ENCODE results near the gene AIFM3.
A peak's percentile ranks its signal among the peaks of the same experiment; 100 is the strongest.
"Not testable (repeated sequence)": the region's sequence is repeated elsewhere in the genome, so short reads cannot be mapped to it uniquely, and the experiment has no call there.

The AIFM3 gene

DNA sequence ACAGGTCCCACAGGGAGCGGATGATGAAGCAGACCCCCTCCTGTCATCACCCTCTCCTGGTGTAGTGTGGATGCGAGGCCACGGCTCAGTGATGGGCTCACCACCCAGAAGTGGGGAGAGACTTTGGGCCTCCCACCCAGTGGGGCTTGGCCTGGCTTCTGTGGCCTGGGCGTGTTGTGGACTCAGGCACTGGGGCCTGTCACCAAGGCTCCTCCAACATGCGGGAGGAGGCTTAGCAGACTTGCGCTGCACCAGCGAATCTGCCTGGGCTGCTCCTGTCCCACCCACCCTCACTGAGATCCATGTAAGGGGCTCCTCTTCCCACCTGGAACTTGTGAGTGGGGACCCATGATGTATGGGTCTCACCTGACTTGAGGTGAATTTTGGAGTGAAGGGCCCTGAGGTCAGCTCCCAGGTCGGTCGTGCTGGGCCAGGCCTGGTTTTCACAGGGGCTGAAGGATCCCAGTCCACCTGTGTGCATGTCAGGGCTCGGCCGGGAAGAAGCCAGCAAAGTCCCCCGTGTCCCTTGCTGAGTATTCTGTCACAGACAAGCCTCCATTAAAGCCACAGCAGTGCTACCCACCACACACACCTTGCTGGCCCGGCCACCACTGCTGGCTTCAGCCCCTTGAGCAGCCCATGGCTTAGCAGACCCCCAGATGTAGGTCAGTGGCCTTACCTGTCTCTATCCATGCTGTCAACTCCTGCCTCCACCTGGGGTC is 30.6 kb downstream of the AIFM3 start:
- DNase-seq (ENCODE audit: low read depth) = no peak
- H3K4me3 ChIP-seq (ENCODE audit: low read depth, low read length) = no peak overlapping the region

DNA sequence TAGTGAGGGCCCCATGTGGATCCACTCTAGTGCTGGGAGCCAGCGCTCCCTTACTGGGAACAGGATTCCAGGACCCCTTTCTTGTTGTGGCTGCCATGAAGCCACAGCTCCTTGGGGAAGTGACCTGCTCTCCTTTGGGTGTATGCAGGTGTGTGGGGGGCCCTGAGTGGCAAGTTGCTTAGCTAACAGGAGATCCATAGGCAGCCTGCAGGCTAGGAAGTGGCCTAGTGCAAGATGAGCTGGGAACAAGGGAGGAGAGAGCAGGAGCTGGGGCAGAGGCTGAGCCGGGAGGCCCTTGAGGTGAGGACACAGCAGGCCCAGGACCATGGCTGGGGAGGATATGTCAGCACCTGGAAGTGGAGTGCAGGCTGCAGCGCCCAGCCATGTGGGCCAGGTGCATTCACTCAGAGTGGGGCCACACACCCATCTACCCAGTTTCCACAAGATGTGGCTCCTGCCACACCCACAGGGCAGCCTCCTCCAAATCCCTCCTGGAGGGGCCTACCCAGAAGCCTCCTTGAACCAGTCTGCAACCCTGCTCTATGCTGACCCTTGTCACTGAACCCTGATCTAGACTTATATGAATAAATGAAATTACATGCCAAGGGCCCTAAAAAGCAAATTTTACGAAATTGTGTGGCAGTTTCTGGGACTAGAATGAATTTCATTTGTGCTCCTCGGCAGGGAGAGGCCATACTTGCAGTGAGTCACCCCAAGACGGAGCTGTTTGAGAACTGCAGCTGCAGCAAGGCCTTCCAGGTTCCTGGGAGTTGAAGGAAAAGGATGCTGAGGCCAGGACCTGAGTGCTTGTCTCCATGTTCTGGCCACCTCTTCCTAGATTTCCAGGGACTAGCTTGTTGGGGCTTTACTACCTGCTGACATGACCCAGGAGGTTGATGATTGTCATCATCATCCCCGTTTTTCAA is 31.6 kb downstream of the AIFM3 start:
- no peak for DNase-seq (ENCODE audit: low read depth)
- no peak overlapping the region for H3K4me3 ChIP-seq (ENCODE audit: low read depth, low read length)

DNA sequence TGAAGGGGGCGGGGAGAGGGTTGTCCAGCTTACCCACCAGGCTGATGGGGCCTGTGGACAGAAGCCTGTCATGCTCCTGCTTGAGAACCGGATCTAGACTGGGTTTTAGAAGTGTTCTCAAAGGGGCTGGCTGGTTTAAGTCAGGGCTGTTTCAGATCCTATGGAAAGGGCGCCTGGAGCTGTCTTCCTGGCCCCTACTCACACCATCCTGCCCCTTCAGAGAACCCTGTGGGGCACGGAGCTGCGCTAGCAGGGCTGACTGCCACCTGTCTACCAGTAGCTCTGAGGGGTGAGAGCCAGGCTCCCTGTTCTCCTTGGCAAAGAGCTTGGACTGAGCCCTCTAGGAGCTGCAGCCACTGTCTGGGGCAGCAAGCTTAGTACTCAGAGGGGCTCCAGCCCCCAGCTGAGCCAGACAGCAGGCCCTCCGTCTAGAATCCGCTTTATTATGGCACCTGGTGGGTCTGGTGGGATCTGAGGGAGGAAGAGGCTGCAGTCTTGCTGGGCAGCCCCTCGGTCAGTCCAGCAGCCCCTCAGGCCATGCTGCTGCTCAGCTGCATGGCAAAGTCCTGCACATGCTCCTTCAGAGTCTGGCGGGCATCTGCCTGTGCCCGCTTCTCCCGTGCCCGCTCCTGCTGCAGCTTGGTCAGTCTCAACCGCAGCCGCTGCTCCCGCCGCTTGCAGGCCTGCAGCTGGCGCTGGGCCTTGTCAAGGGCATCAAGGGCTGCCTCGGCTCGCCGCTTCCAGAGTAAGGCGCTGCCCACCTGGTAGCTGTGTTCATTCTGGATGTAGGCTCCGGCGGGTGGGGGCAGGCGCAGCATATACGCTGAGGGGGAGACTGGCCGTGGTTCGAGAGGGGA is 32.5 kb downstream of the AIFM3 start:
- DNase-seq (ENCODE audit: low read depth) = no peak
- no peak overlapping the region for H3K4me3 ChIP-seq (ENCODE audit: low read depth, low read length)

DNA sequence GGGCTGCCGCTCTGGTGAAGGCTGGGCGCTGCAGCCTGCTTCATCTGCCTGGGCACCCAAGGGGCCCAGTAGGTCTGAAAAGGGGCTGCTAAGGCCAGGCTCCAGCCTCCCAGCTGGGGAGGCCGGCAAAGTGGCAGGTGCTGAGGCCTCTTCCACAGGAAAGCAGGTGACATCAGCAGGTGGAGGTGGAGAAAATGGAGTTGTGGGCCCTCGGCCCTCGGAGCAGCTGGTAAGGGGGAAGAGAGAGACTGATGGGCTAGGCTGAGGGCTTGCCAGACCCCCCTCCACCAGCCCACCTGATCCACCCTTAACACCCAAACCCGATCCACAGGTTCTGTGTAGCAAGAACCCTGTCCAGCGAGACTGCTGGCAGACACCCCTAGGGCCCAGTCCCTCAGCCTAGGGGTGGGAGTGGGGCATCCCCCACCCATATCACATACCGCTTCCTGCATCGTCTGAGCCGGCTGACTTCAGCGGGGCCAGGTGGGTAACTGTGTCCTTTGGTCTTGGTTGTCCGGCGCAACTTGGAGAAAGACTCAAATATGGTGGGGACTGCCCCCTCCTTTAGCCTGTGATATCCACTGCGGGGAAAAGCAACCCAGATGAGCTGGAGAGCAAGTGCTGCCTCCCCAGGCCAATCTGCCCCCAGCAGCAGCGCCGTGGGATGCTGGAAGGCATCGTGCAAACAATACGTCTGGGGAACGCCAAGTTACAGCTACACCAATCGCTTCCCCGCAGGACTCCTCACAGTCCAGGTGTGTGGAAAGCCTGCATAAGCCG is 33.3 kb downstream of the AIFM3 start:
- H3K4me3 ChIP-seq (ENCODE audit: low read depth, low read length) = peak overlapping the region; percentile 76
- DNase-seq (ENCODE audit: low read depth) = no peak

DNA sequence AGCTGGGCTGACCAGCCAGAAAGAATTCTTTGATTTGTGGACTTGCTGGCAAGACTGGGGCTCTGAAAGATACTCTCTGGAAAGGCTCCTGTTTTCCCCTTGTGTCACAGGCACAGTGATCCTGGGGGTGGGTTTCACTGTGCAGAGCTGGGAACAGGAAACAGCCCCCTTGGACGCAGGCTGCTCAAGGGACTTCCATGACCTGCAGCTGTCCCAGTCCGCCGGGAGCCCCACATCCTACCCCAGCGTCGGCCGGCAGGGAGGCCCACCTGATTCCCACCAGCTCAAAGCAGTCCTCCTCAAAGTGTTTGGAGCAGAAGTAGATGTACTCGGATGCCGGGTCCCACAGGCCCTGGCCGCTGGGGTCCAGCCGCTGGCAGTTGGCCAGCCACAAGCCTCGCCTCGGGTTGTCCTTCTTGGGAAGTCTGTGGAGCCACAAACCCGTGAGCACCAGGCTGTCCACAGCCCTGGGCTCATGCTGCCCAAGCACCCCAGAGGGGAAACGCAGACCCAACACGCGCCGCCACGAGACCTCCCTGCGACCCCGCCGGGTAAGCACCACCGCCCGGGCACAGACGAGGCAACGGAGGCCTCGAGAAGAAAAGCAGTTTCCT is 34.0 kb downstream of the AIFM3 start:
- no peak for DNase-seq (ENCODE audit: low read depth)
- H3K4me3 ChIP-seq (ENCODE audit: low read depth, low read length) = peak overlapping the region; percentile 76

DNA sequence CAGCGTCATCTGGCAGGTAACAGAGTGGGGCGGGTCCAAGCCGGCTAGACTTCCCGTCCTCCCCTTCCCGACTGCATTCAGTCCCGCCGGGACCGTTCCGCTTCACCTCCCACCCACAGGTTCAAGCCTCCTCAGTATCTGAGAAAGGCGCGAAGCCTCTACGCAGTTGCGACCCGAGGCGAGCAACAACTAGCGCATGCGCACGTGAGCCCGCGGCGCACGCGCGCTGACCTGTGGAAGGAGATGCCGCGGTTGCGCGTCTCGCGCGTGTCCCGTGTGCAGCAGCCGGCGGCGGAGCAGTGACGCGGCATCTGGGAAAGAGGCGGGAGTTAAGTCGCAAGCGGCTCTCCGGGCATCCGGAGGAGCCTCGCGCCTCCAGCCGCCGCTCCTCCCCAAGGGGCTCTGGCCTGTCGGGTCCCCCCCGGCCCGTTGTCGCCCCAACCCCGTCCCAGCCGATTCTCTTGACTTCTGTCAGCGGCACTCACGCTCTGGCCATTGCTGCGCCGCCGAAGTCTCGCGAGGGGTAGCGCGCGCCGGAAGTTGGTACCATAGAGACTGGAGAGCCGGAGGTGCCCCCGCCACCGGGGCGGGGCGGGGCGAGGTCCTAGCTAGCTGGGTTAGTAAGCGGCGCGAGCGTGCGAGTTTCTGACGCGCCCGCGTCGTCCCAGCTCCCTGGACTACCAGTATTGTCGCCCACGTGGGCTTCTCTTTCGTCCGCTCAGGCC is 34.7 kb downstream of the AIFM3 start, which contains the start of gene THAP7:
TSS of gene THAP7 (minus strand) at position 518 of the 725 bp plus-strand sequence. CDS start at position 311, 207 bp downstream.
- DNase-seq (ENCODE audit: low read depth) = peak; percentile 80
- peak within 1 kb of the TSS; percentile 76 for H3K4me3 ChIP-seq (ENCODE audit: low read depth, low read length)

DNA sequence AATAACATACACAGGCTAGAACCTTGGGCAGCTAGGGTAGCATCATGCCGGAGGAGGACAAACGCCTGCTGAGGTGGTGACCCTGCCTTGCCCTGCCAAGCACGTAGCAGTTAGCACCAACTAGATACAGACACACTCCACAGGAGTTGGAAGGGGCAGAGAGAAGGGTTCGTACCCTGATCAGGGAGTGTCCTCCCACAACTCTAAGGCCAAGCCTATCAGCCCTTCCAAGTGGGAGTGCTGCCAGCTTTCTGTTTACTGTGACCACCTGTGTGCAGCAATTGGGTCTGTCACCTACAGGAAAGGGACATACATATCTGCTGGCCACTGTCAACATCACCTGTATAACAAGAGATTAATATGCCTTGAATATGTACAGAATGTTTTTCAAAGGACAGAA is 36.7 kb downstream of the AIFM3 start:
- DNase-seq (ENCODE audit: low read depth) = no peak
- no peak overlapping the region for H3K4me3 ChIP-seq (ENCODE audit: low read depth, low read length)

DNA sequence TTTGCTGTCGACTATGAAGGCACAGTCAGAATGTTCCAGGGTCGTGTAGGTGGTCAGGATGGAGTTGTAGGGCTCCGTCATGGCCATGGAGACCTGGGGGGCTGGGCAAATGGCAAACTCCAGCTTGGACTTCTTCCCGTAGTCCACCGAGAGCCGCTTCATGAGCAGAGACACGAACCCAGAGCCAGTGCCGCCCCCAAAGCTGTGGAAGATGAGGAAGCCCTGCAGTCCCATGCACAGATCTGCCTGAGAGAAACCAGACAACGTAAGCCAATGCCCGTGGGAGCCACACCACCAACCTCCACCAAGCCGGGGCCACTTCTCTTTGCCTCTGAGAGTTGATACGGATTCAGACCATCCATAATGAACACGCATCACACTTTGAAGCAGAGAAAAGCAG is 42.2 kb downstream of the AIFM3 start:
- not testable (repeated sequence) for DNase-seq (ENCODE audit: low read depth); H3K4me3 ChIP-seq (ENCODE audit: low read depth, low read length)

DNA sequence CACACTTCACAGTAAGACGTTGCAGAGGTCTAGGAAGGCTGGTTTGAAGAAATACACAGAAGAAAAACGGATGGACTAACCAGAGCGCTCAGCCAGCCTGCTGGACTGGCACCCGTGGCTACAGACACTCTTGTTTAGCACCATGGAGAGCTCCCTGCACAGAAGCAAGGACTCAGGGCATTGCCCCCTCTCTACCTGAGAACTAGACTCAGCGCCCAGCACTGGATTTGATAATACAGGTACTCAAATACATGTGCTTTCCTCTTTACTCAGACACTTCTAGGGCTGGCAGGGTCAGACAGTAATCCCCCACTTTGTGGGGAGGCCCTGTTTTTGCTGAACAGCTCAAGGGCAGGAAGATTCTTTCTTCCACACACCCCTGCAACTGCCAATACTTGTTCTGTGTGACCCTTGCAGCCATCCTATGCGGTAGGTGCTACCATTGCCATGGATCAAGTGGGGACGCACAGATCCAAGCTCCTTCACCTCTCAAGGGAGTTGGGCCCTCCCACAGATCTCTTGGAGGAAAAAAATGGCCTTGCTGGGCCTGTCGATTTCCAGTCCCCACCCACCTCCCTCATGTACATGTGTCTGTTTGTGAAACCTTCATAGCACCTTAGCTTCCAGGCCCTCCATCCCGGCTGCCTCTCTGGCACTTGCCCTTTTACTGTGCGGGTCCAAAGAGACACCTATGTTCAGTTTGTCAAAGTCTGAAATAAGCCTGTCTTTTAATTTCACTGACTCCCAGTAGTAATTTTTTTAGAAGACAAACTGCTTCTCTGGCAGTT is 42.8 kb downstream of the AIFM3 start:
- peak; percentile 20 for DNase-seq (ENCODE audit: low read depth)

DNA sequence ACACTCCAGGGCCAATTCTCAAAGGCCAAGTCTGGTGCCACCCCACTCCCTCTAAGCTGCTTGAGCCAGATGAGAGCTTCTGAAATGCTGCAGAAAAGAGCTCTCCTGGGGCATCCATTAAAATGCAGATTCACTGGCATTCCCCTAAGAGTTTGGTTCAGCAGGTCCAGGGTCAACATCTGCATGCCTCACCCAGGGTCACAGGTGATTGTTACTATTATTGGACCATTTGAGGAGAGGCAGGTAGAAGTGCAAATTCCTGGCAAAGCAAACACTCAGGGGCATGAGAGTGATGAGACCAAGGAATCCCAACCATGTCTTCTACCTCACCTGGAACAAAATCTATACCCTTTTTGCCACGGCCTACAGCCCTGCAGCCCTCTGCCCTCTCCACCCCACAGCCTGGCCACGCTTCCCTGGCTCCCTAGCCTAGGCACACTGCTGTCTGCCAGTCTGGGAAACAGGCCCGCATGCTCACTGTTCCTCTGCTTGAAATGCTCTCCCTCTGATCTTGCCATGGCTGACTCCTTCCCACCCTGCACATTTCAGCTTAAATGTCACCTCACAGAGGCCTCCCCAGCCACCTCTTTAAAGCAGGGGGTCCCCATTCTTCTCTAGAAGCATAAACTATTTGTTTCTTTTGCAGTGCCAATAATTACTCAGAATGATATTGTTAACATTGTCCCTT is 43.5 kb downstream of the AIFM3 start:
- DNase-seq (ENCODE audit: low read depth) = no peak

More for the DNA sequence above, 42.8 kb downstream of the AIFM3 start:
- no peak overlapping the region for H3K4me3 ChIP-seq (ENCODE audit: low read depth, low read length)

DNA sequence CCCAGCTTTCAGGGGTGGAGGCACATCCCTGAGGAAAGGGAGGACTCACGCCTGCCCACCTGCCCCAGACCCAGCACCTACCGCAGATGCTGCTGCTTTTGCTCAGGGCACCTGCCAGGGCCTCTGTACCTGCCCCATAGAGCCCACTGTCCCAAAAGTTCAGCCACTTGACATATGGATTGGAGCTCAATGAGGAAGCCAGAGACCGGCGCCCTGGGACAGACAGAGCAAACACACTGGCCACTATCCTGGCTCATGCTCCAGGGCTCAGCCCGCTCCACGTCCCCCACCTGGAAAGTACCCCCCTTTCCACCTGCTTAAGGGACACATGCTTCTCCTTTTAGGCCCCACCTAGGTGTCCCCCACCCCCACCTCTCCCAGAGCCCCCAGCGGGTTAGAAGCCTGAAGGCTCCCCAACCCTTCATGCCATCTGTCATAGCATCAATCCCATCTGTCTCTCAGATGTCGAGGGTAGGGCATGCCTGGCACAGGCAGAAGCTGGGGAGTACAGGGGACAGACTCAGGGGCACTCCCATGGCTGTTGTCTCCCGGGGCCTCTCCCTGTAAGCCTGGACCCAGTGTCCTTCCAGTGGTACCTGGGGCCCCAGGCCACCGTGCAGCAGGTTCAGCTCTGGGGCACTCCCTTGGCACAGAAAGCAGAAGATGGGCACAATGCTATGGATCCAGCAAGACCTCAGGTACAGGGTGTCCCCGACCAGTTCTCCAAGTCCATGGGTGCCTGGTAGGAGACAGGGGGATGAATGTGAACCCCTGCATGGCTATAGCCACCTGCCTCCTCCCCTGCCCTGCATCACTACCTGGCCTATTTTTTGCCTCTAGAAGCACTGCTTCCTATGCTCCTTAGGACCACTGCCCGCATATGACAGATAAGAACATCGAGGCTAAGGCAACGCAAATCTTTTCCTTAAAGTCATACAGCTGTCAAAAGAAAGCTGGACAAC is 45.7 kb downstream of the AIFM3 start:
- no peak overlapping the region for H3K4me3 ChIP-seq (ENCODE audit: low read depth, low read length)
- no peak for DNase-seq (ENCODE audit: low read depth)

More for the DNA sequence above, 43.5 kb downstream of the AIFM3 start:
- no peak overlapping the region for H3K4me3 ChIP-seq (ENCODE audit: low read depth, low read length)

DNA sequence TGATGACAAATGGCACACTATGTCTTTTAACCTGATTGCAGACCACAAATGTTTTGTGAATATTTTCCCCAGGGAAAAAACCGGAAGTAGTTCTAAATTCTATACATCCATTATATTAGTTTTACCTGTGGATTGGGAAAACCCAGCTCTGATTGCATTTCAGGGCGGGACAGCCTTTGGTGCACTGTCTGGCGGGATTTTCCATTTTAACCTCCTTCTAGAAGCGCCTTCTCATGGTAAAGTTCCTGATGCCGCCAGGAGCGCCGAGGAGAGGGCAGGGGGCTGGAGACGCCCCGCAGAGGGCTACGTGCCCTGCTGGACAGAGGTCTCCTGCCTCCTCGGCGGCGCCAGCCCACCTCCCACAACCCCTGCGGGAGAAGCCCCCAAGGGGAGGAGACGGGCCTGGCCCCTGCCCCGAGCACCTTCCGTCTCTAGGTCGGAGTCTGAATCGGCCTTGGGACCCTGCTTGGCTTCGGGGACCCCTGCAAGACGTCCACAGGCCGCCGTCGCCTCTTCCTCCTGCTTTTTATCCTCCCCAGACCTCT is 46.7 kb downstream of the AIFM3 start:
- peak overlapping the region; percentile 62 for H3K4me3 ChIP-seq (ENCODE audit: low read depth, low read length)
- DNase-seq (ENCODE audit: low read depth) = no peak

DNA sequence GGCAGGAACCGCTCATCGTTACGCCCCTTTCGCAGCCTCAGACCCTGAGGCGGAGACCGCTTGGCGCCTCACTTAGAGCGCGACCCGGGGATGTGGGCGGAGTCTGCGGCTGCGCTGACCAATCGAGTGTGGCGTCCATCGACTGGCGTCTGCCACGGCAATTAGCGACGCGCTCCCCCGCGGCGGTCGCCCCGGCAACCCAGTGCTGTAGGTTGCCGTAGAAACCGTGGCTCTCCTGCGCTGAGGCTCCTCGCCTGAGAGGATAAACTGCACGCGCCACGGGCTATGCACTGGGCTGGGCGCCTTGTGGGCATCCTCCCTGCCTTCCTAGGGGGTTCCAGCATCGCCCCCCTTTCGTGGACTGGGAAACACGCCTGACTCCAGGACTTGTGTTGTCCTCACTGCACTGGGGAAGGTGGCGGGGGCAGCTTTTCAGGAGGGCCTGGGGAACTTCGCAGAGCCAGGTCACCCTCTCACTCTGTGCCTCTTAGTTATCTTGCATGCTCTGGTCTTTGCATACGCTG is 47.2 kb downstream of the AIFM3 start:
- H3K4me3 ChIP-seq (ENCODE audit: low read depth, low read length) = peak overlapping the region; percentile 62
- peak; percentile 73 for DNase-seq (ENCODE audit: low read depth)

DNA sequence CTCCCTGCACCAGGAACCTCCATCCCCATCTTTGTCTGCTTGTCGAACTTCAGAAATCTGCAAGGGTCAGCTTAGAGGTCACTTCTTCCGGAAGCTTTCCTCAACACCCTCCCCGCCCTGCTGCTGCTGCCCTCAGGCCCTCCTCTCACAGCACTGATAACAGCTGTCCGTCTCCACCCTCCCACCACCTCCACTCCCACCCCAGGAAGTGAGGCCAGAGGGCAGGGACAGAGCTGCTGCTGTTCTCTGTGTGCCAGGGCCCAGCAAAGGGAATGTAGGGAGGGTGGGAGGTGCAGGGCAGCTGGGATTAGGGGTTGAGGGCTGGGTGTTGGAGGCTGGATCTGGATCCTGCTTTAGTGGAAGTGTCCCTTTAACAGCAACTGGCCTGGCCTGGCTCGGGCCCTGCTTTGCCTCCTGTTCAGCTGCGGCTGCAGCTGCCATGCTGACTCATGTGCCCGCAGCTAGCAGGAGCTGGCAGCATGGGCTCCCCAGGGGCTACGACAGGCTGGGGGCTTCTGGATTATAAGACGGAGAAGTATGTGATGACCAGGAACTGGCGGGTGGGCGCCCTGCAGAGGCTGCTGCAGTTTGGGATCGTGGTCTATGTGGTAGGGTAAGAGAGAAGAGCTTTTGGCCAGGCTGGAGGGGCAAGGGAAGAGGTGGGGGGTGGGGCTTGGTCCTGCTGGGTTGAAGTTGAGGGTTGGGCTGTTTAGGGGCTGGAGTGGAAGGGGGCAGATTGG is 47.8 kb downstream of the AIFM3 start, which contains the start of gene P2RX6:
TSS of gene P2RX6 (plus strand) at position 440 of the 740 bp plus-strand sequence. CDS start at position 450, 10 bp downstream.
- peak within 1 kb of the TSS; percentile 62 for H3K4me3 ChIP-seq (ENCODE audit: low read depth, low read length)
- peak; percentile 65 for DNase-seq (ENCODE audit: low read depth)
